Upper lobe of left lung (tissue), 6 donors: ENCODE measurements around the gene LAMC2. TPM values are rescaled to one million over a fixed set of nuclear protein-coding genes. Genes with fewer than 3 reads are reported as not detected.

ENCODE experiments used
- ATAC-seq, 2 donors: fragments of 200-7000 bp; cut with Tn5 transposase; one replicate each; pipeline ENCODE4 v1.9.1; 2022; ENCODE audit warnings: mild to moderate bottlenecking in 2 of 2, moderate library complexity in 2 of 2; ENCODE audit not compliant: low FRiP score in 2 of 2
- DNase-seq, 2 donors: peaks; one replicate each; pipeline ENCODE4 v3.0.0-alpha.2; 2019 to 2020
- H3K27ac ChIP-seq, 4 donors: fragments of 200-600 bp; sonication (generic); one replicate each; pipeline ENCODE4 v1.5.1; 2016 to 2019
- H3K27me3 ChIP-seq, 4 donors: fragments of 200-600 bp; sonication (generic); one replicate each; pipeline ENCODE4 v1.5.1; 2017 to 2019
- H3K36me3 ChIP-seq, 4 donors: fragments of 200-600 bp; sonication (generic); one replicate each; pipeline ENCODE4 v1.5.1; 2016 to 2019
- H3K4me1 ChIP-seq, 4 donors: fragments of 200-600 bp; sonication (generic); one replicate each; pipeline ENCODE4 v1.5.1; 2018 to 2019
- H3K4me3 ChIP-seq, 4 donors: fragments of 200-600 bp; sonication (generic); one replicate each; pipeline ENCODE4 v1.5.1; 2017 to 2019; ENCODE audit warnings: mild to moderate bottlenecking in 2 of 4, moderate library complexity in 1 of 4
- H3K9me3 ChIP-seq, 4 donors: fragments of 200-600 bp; sonication (generic); one replicate each; pipeline ENCODE4 v1.5.1; 2018 to 2019
- CTCF ChIP-seq, 6 experiments: fragments of 450-650 bp in 4 of 6; fragments of 200-600 bp in 2 of 6; sonication (generic) in 2 of 6; IDR thresholded peaks; one replicate each; pipeline ENCODE4 v1.5.1; 2016 to 2019; ENCODE audit warnings: antibody characterized with exemption in 6 of 6
- EP300 ChIP-seq, 4 donors: sonication (generic); formaldehyde crosslinking; IDR thresholded peaks; one replicate each; pipeline ENCODE4 v1.5.1; 2017; ENCODE audit warnings: antibody characterized with exemption in 4 of 4, control low read depth in 2 of 4
- POLR2A ChIP-seq, 4 donors: fragments of 450-650 bp; IDR thresholded peaks; one replicate each; pipeline ENCODE4 v1.5.1; 2016 to 2017; ENCODE audit warnings: antibody characterized with exemption in 4 of 4, mild to moderate bottlenecking in 2 of 4
- POLR2AphosphoS5 ChIP-seq, 2 donors: sonication (generic); formaldehyde crosslinking; IDR thresholded peaks; one replicate each; pipeline ENCODE4 v1.5.1; 2017; ENCODE audit warnings: antibody characterized with exemption in 2 of 2
- WGBS, 2 donors: methylation state at CpG; one replicate each; pipeline ENCODE4 v1.1.5; 2017 to 2018; 5-methylcytosine and 5-hydroxymethylcytosine counted together
- total RNA-seq, 6 donors: library from RNA; depleted of rRNA in 4 of 6; stranded (reverse); fragments of >200 nt in 4 of 6; gene quantifications; one replicate each; pipeline versions ENCODE4 v1.1.0 to v1.2.1, GENCODE V29; 2016 to 2021
- donor health status: DM: no; HTN: no; CAD: no; lungs with moderate emphysema.
- donor health status: DM: no; HTN: yes; CAD: no; lungs with severe emphysema.

LAMC2 gene
- total RNA-seq, 6 donors from 2014 or later = 10.5 to 74.6 (median 46.1) TPM

- H3K4me3 ChIP-seq = no peak overlapping the region
- peak in 1 of 2 donors; percentile 1 for ATAC-seq
- peaks cover 18 to 31% (median 24%) of the 10 kb centered on the region in 4 donors for H3K4me1 ChIP-seq
- H3K27ac ChIP-seq = peak overlapping the region; percentile 72 to 87 (median 84)
- H3K36me3 ChIP-seq = no peaks in the 10 kb centered on the region
- H3K9me3 ChIP-seq = no peaks in the 10 kb centered on the region
- no peaks in the 10 kb centered on the region for H3K27me3 ChIP-seq
- TF ChIP-seq EP300 (IDR thresholded peaks at IDR 0.05) (no peak), POLR2AphosphoS5 (IDR thresholded peaks at IDR 0.05) (no peak), CTCF (IDR thresholded peaks at IDR 0.05) (no peak), POLR2A (IDR thresholded peaks at IDR 0.05) (no peak)
- 68 to 86% methylated on average over 9 to 12 of the region's 12 CpGs for WGBS, 2 donors
- DNase-seq = no peak
Measured at GRCh38 chr1:183278739-183279591, 92.9 kb downstream of the LAMC2 start.

- H3K4me1 ChIP-seq = peaks cover 18 to 31% (median 24%) of the 10 kb centered on the region in 4 donors
- DNase-seq = peak in 1 of 2 donors; percentile 83
- H3K9me3 ChIP-seq = no peaks in the 10 kb centered on the region
- no peaks in the 10 kb centered on the region for H3K27me3 ChIP-seq
- ATAC-seq = peak in 1 of 2 donors; percentile 67
- H3K36me3 ChIP-seq = no peaks in the 10 kb centered on the region
- TF ChIP-seq CTCF (IDR thresholded peaks at IDR 0.05) = no peak
- TF ChIP-seq EP300 (IDR thresholded peaks at IDR 0.05) = peak in 1 of 4 donors; percentile 7
- TF ChIP-seq POLR2AphosphoS5 (IDR thresholded peaks at IDR 0.05) = peak; percentile 84 to 93
- TF ChIP-seq POLR2A (IDR thresholded peaks at IDR 0.05) = peak in 1 of 4 donors; percentile 37
- no peak overlapping the region for H3K4me3 ChIP-seq
- WGBS, 2 donors = 59 to 68% methylated on average over 5 to 6 of the region's 6 CpGs
- peak overlapping the region; percentile 72 to 87 (median 84) for H3K27ac ChIP-seq
Measured at GRCh38 chr1:183279835-183280234, 93.8 kb downstream of the LAMC2 start.

- Histone ChIP-seq H3K36me3 (no peaks in the 10 kb centered on the region), H3K27ac (peak overlapping the region; percentile 59 to 87 (median 76)), H3K27me3 (no peaks in the 10 kb centered on the region), H3K9me3 (no peaks in the 10 kb centered on the region), H3K4me1 (peaks cover 18 to 31% (median 24%) of the 10 kb centered on the region in 4 donors), H3K4me3 (no peak overlapping the region)
- ATAC-seq (peak in 1 of 2 donors; percentile 8), DNase-seq (peak in 1 of 2 donors; percentile 49)
- 89 to 100% methylated on average over 2 of the region's 2 CpGs for WGBS, 2 donors
- TF ChIP-seq POLR2AphosphoS5 (IDR thresholded peaks at IDR 0.05) (peak; percentile 42 to 87), POLR2A (IDR thresholded peaks at IDR 0.05) (no peak), EP300 (IDR thresholded peaks at IDR 0.05) (no peak)
Measured at GRCh38 chr1:183281039-183281438, 95.0 kb downstream of the LAMC2 start.

- no peaks in the 10 kb centered on the region for H3K36me3 ChIP-seq
- DNase-seq (peak in 1 of 2 donors; percentile 94), ATAC-seq (peak; percentile 92 to 94)
- no peak overlapping the region for H3K4me3 ChIP-seq
- peaks cover 18 to 31% (median 24%) of the 10 kb centered on the region in 4 donors for H3K4me1 ChIP-seq
- peak overlapping the region; percentile 29 to 87 (median 70) for H3K27ac ChIP-seq
- no peaks in the 10 kb centered on the region for H3K27me3 ChIP-seq
- no peak for TF ChIP-seq EP300 (IDR thresholded peaks at IDR 0.05)
- TF ChIP-seq POLR2A (IDR thresholded peaks at IDR 0.05) = no peak
- TF ChIP-seq POLR2AphosphoS5 (IDR thresholded peaks at IDR 0.05) = no peak
- TF ChIP-seq CTCF (IDR thresholded peaks at IDR 0.05) = peak; percentile 89 to 96 (median 90)
- no peaks in the 10 kb centered on the region for H3K9me3 ChIP-seq
- WGBS, 2 donors = 23 to 40% methylated on average over 9 to 11 of the region's 12 CpGs
Measured at GRCh38 chr1:183281553-183282091, 95.6 kb downstream of the LAMC2 start.
